NOMO-1 treated with DMSO at 0.1 percent for 48 hours (cell line): ENCODE data around the gene SCEL.
A peak's percentile ranks its signal among the peaks of the same experiment; 100 is the strongest.

Experiments
- DNase-seq: peaks from one replicate; lab custom pipeline; 2025; ENCODE audit not compliant: unreplicated experiment; lab: John Stamatoyannopoulos, UW

SCEL gene

DNA sequence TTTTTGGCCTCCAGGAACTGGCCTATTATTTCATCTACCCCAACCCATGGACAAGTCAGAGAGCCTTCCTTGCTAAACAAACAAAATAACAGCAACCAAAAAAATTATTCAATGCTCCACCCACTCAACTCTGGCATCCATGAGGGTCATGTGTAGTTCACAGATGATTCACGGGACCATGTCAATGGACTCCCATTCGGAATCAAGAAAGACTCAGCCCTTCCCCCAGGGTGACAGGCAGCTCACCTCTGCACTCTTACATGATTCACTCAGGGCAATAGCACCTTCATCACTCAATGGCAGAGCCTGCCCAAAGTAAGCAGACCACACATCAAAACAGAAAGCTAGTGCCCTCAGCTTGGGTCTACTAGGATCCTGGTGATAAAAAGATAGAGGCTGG lies 14.3 kb upstream of the SCEL start:
- no peak for DNase-seq

DNA sequence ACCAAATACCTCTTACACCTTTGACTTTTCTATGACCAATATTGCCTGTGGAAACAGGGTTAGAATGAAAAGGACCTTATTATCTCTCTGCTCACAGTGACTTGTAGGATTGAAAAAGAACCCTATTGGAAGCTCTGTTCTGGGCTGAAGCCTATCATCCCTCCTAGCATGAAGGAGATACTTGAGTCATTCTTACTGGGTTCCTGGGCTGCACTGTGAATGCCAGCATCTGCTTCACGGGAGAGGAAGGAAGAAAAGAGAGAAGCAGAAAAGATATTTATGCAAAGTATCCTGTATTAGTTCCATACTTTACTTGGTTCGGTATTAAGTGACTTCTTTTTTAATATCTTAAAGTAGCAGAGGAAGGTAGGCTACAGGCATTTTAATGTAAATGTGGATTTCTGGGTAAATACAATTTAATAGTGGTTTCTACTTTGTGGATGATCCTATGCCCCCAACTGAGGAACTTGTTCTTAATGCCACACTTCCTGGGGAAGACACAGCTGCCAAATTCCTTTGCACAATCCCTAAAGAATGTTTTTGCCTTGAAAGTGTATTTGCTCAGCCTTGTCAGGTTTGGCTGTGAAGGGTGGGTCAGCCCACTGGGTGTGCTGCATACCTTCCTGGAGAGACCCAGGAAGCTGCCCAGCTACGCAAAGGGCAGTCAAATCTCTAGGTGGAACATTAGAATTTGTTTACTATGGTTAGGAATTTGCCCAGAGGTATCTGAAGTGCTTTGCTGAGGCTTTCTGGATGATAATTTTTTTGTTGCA lies 13.7 kb upstream of the SCEL start:
- no peak for DNase-seq

GRCh38 chr13:77522444-77522843 lies 13.1 kb upstream of the SCEL start:
- no peak for DNase-seq

DNA sequence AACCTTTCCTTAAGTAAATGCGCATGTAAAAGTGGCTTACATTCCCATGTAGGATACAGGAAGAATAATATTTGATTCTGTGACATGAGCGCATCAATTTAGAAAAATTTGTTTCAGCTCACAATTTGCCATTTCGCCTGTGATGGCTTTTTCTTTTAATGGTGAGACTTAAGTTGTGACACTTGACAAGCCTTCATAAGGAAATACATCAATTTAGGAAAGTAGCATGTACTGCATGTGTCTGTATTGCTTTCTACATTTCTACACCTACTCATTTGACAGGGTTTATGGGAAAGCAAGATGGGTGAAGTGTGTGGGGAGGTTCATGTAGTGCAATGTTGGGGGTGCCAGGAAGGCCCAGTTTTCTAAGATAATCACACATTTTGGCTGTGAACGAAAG lies 12.1 kb upstream of the SCEL start:
- no peak for DNase-seq

- no peak for DNase-seq
Measured at GRCh38 chr13:77523834-77524728, 11.4 kb upstream of the SCEL start.

- DNase-seq = no peak
Measured at GRCh38 chr13:77528414-77528813, 7.1 kb upstream of the SCEL start.

DNA sequence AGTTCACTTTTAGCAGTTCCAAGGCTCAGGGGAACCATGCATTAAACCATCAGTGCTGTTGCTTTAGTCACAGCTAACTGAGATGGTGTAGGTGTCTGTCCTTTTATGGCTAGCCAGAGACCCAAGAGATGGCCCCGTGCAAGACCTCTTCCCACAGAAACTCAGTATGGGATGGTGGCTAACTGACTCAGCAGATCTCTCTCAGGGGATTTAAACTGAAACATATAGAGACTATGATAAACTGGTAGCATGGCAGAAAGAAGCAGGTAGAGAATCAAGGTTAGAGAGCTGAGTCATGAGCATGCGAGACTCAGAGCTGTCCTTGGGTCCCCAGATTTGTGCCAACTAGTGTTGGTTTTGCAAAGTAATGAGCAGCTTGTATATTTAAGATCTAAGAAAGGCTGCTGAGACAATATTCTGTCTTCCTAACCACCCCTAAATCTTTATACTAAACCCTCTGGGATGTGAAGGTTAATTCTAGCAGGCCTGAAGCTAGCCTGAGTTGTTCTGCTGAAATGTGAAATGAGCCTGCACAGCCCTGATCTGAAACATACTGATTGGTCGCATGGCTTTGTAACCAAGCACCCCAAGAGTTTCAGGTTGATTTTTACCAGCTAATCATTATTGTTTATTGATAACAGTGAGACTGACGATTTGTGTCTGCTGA lies 6.5 kb upstream of the SCEL start:
- no peak for DNase-seq

GRCh38 chr13:77529501-77529840 lies 6.0 kb upstream of the SCEL start:
- DNase-seq = no peak

- no peak for DNase-seq
Measured at GRCh38 chr13:77530875-77531274, 4.6 kb upstream of the SCEL start.

GRCh38 chr13:77532983-77533382 lies 2.5 kb upstream of the SCEL start:
- DNase-seq = no peak

GRCh38 chr13:77533875-77534788 lies 1.4 kb upstream of the SCEL start:
- no peak for DNase-seq

DNA sequence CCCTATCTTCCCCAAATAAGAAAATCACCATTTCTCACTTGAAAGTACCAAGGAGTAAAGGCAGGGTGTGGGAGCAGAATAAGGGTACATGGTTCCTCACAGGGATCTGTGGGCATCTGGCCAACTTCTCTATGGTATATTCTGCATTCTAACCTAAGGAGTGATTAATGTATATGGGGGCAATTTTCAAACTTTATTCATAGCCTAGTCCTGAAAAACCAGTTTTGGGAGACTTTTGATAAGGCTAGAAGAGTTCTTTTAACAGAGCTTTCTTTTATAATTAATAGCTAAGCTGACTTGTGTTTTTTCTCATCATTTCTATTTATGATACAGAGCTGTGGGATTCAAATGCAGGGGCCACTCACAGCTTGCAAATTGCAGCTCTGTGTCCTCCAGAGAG lies 852 bp downstream of the SCEL start:
- no peak for DNase-seq

DNA sequence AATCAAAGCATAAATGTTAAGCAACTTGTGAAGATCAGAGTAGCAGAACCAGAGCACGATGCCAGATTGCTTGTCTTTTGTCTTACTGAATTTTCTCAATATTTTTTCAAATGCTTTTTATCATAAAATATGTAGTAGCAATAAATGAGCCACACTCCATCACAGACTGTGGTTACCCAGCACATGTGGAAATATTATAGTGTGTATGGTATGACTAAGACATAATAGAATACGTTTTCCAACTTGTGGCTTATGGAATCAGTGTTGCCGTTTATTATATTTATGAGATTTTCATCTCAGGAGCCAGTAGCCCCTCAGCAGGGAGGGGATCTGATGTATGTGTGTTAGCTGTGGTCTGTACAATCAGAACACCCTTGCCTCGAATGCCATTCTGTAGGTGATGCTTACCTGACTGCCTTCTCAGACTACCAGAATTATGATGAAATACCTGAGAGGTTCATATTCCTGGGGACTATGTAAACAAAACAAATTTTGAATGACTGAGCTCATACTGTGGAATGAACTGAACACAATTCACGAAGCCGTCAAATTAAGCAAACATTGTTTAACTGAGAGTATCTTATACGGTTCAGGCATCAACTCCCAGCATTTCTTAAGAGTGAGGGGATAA lies 1.9 kb downstream of the SCEL start:
- DNase-seq = no peak

GRCh38 chr13:77543711-77544110 lies 8.2 kb downstream of the SCEL start:
- no peak for DNase-seq

GRCh38 chr13:77544355-77544754 lies 8.8 kb downstream of the SCEL start:
- no peak for DNase-seq

- DNase-seq = peak; percentile 86
Measured at GRCh38 chr13:77544758-77545338, 9.3 kb downstream of the SCEL start.

DNA sequence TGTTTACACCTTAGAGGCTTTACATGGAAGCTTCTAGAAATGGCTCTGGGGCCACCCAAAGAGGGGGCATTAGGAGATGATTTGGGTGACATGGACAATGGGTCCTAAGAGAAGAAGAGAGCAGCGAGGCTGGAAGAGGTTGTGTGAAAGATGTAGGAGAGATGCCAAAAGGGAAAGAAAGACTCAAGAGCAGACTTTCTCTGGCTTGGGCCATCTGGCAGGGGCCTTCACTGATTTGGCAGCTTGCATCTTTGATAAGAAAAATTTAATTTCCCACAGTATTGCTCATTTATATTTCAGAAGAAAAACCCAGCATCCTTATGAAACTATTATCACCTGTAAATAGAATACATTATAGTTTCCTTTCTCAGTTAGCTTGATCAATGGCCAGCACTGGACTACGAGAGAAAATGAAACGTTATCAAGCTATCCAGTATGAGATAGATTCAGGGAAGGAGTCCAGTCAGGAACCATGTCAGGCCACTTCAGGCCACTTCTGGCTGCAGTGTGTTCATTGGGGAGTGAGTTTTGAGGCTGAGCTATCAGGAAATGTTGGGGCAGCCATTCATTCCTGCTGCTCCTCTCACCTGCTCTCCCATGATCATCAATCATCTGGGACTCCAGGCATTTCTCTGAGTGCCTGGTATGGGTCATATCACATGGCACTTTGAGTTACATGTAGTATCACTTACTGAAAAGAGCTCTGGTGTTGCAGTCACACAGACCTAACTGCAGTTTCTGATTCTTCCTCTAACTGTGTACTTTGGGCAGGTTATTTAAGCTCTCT lies 10.3 kb downstream of the SCEL start:
- DNase-seq = no peak

DNA sequence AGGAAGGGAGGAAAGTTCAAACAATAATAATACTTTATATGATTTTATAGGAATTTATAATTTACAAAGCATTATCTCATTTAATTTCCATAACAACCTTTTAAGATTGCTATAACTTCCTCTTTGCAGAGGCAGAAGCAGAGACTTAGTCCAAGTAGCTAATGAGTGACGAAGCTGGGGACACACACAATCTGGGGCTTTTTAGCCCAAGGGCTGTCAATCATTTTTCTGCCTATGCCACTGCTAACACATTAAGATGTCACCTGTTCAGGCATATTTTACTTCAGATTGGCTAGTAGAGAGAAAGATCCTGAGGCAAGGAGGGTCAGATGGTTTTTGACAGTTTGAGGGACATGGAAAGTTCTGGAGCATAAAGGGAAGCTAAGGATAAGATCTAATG lies 12.6 kb downstream of the SCEL start:
- DNase-seq = no peak

GRCh38 chr13:77548594-77548993 lies 13.1 kb downstream of the SCEL start:
- DNase-seq = no peak
